Ovary (tissue), 3 donors: ENCODE data around the gene HECTD1.
"Not testable (repeated sequence)": the region's sequence is repeated elsewhere in the genome, so short reads cannot be mapped to it uniquely, and the experiment has no call there.

Experiments used
- EP300 ChIP-seq: sonication (generic); formaldehyde crosslinking; IDR thresholded peaks from one replicate; pipeline ENCODE4 v1.6.1; 2017; ENCODE audit warnings: antibody characterized with exemption
- POLR2A ChIP-seq: fragments of 450-650 bp; IDR thresholded peaks from one replicate; pipeline ENCODE4 v1.6.1; 2017; ENCODE audit warnings: antibody characterized with exemption, mild to moderate bottlenecking, moderate library complexity
- TF ChIP-seq, protein P1 (sequence below), 3 donors: fragments of 450-650 bp in 2 of 3; fragments of 200-600 bp in 1 of 3; IDR thresholded peaks; one replicate each; pipeline versions ENCODE4 v1.5.1 to v1.8.0; 2016 to 2022; ENCODE audit warnings: antibody characterized with exemption in 3 of 3, mild to moderate bottlenecking in 1 of 3
- donor health status: DM: no; HTN: no; CAD: no.

DNA sequence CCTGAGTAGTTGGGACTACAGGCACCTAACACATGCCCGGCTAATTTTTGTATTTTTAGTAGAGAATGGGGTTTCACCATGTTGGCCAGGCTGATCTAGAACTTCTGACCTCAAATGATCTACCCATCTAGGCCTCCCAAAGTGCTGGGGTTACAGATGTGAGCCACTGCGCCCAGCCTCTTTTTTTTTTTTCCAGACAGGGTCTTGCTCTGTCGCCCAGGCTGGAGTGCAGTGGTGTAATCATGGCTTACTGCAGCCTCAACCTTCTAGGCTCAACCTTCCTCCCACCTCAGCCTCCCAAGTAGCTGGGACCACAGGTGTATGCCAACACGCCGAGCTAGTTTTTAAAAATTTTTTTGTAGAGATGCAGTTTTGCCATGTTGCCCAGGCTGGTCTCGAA lies 25.6 kb downstream of the HECTD1 start:
- TF ChIP-seq, protein P1, sequence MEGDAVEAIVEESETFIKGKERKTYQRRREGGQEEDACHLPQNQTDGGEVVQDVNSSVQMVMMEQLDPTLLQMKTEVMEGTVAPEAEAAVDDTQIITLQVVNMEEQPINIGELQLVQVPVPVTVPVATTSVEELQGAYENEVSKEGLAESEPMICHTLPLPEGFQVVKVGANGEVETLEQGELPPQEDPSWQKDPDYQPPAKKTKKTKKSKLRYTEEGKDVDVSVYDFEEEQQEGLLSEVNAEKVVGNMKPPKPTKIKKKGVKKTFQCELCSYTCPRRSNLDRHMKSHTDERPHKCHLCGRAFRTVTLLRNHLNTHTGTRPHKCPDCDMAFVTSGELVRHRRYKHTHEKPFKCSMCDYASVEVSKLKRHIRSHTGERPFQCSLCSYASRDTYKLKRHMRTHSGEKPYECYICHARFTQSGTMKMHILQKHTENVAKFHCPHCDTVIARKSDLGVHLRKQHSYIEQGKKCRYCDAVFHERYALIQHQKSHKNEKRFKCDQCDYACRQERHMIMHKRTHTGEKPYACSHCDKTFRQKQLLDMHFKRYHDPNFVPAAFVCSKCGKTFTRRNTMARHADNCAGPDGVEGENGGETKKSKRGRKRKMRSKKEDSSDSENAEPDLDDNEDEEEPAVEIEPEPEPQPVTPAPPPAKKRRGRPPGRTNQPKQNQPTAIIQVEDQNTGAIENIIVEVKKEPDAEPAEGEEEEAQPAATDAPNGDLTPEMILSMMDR (IDR thresholded peaks at IDR 0.05): not testable (repeated sequence)
- TF ChIP-seq POLR2A, EP300: not testable (repeated sequence)
